ENCODE results near the gene SH3TC1.

SH3TC1 gene

DNA sequence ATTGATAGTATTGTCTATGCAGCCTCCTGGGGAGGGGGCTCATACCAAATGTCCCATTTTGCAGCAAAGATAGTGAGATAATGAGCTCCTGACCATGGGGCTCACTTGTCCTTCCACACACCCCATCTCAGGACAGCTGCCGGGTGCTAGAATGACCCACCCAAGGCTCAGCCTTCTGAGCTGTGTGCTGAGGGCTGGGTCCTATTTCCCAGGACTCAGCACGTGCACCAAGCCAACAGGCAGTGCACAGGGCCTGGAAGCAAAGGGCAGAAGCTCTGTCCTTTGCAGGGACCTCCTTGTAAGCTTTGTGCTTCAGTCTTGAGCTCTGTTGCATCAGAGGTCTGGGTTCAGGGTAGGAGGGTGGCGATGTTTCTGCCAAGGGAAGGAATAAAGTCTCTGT lies 29.3 kb upstream of the SH3TC1 start:
- Histone ChIP-seq H3K4me2 (ENCODE audit: low read length) (no peak overlapping the region), H3K9ac (no peak overlapping the region), H3K27ac (no peak overlapping the region), H3K4me3 (ENCODE audit: low read depth, low read length) (no peak overlapping the region), H3K79me2 (no peaks in the 10 kb centered on the region), H3K36me3 (ENCODE audit: control insufficient read depth, insufficient read depth, low read length) (no peaks in the 10 kb centered on the region), H2AFZ (no peak overlapping the region), H3K4me1 (no peaks in the 10 kb centered on the region), H3K9me3 (ENCODE audit: control insufficient read depth, low read length) (no peaks in the 10 kb centered on the region), H3K27me3 (ENCODE audit: control insufficient read depth, insufficient read depth, low read length) (no peaks in the 10 kb centered on the region)
- TF ChIP-seq, protein P1, sequence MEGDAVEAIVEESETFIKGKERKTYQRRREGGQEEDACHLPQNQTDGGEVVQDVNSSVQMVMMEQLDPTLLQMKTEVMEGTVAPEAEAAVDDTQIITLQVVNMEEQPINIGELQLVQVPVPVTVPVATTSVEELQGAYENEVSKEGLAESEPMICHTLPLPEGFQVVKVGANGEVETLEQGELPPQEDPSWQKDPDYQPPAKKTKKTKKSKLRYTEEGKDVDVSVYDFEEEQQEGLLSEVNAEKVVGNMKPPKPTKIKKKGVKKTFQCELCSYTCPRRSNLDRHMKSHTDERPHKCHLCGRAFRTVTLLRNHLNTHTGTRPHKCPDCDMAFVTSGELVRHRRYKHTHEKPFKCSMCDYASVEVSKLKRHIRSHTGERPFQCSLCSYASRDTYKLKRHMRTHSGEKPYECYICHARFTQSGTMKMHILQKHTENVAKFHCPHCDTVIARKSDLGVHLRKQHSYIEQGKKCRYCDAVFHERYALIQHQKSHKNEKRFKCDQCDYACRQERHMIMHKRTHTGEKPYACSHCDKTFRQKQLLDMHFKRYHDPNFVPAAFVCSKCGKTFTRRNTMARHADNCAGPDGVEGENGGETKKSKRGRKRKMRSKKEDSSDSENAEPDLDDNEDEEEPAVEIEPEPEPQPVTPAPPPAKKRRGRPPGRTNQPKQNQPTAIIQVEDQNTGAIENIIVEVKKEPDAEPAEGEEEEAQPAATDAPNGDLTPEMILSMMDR (IDR thresholded peaks at IDR 0.05) = no peak

- H3K27me3 ChIP-seq (ENCODE audit: control insufficient read depth, insufficient read depth, low read length) = no peaks in the 10 kb centered on the region
- H3K4me2 ChIP-seq (ENCODE audit: low read length) = no peak overlapping the region
- no peaks in the 10 kb centered on the region for H3K4me1 ChIP-seq
- TF ChIP-seq, protein P1 (IDR thresholded peaks at IDR 0.05) = no peak
- no peak overlapping the region for H3K4me3 ChIP-seq (ENCODE audit: low read depth, low read length)
- H3K79me2 ChIP-seq = no peaks in the 10 kb centered on the region
- no peaks in the 10 kb centered on the region for H3K9me3 ChIP-seq (ENCODE audit: control insufficient read depth, low read length)
- H3K9ac ChIP-seq = no peak overlapping the region
- H3K36me3 ChIP-seq (ENCODE audit: control insufficient read depth, insufficient read depth, low read length) = no peaks in the 10 kb centered on the region
- no peak overlapping the region for H2AFZ ChIP-seq
- no peak overlapping the region for H3K27ac ChIP-seq
Measured at GRCh38 chr4:8170341-8170740, 28.7 kb upstream of the SH3TC1 start.

DNA sequence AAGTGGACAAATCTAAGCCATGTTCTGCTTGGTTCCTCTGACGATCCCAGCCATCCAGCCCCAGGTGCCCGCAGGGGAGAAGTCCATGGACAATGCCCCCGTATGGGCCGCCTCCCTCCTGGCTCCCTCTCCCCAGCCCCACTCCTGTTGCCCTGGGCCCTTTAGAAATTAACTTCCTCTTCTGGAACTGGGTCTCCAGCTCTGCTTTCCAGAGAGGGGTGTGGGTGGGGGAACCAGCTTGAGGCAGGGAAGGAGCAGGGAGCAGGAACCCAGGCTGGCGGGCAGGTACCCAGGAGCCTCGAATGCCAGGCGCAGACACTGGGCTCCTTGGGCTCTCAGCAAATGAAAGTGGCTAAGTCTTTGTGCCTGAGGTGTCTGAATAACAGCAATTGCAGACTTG lies 27.8 kb upstream of the SH3TC1 start:
- TF ChIP-seq, protein P1 (IDR thresholded peaks at IDR 0.05) = no peak
- H3K36me3 ChIP-seq (ENCODE audit: control insufficient read depth, insufficient read depth, low read length) = no peaks in the 10 kb centered on the region
- H3K4me3 ChIP-seq (ENCODE audit: low read depth, low read length) = no peak overlapping the region
- H3K9ac ChIP-seq = no peak overlapping the region
- no peaks in the 10 kb centered on the region for H3K27me3 ChIP-seq (ENCODE audit: control insufficient read depth, insufficient read depth, low read length)
- H3K4me2 ChIP-seq (ENCODE audit: low read length) = no peak overlapping the region
- no peaks in the 10 kb centered on the region for H3K9me3 ChIP-seq (ENCODE audit: control insufficient read depth, low read length)
- H3K4me1 ChIP-seq = no peaks in the 10 kb centered on the region
- H2AFZ ChIP-seq = no peak overlapping the region
- no peak overlapping the region for H3K27ac ChIP-seq
- no peaks in the 10 kb centered on the region for H3K79me2 ChIP-seq

DNA sequence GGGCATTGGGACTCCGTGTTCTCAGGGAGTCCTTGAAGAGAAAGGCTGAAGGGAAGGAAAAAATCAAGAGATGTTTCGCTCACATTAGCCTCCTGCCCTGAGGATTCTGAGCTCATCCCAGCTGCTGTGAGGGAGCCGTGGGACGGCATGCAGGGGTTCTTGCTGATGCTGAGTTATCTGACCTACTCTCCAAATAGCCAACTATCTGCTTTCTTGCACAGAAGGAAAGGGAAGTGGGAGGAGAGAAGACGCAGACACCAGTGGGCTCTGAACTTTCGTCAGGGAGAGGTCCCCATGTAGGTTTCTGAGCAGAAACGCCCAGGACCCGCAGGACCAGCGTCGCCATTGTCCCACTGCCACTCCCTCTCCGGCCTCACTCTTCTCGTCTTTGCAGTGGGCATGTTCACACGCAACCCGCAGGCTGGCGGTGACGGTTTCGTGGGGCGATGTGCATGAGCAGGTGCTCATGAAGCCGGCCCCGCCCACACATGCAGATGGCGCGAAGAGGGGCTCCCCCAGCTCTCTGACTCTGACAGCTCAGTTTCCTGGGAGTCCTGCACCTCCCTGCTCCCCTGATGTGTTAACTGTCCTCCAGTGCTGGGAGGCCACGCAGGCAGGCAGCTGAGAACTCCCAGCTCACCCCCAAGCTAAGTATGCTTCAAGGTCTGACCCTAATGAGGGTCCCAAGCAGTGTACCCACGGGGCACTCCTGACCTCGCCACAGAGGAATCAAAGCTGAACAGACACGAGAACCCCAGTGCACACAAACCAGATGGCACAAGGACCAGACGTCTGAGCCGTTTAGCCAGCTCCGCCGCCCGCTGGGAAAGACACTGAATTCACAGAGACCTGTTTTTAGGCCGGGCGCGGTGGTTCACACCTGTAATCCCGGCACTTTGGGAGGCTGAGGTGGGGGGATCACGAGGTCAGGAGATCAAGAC lies 26.8 kb upstream of the SH3TC1 start:
- no peak overlapping the region for H3K9ac ChIP-seq
- no peak overlapping the region for H3K27ac ChIP-seq
- H3K36me3 ChIP-seq (ENCODE audit: control insufficient read depth, insufficient read depth, low read length) = no peaks in the 10 kb centered on the region
- no peak overlapping the region for H3K4me2 ChIP-seq (ENCODE audit: low read length)
- no peak overlapping the region for H3K4me3 ChIP-seq (ENCODE audit: low read depth, low read length)
- TF ChIP-seq, protein P1 (IDR thresholded peaks at IDR 0.05) = no peak
- H3K27me3 ChIP-seq (ENCODE audit: control insufficient read depth, insufficient read depth, low read length) = no peaks in the 10 kb centered on the region
- no peaks in the 10 kb centered on the region for H3K79me2 ChIP-seq
- H3K9me3 ChIP-seq (ENCODE audit: control insufficient read depth, low read length) = no peaks in the 10 kb centered on the region
- no peaks in the 10 kb centered on the region for H3K4me1 ChIP-seq
- H2AFZ ChIP-seq = no peak overlapping the region
